GM19328 (cell line): ENCODE results near the gene CXXC4.

Source experiments
- ATAC-seq: cut with Tn5 transposase; IDR thresholded peaks from one replicate; pipeline ENCODE4 v1.9.1; 2021; ENCODE audit warnings: mild to moderate bottlenecking, moderate library complexity; ENCODE audit not compliant: unreplicated experiment

CXXC4 gene

GRCh38 chr4:104490096-104490769 lies 4.5 kb downstream of the CXXC4 start:
- ATAC-seq, result peak; percentile 32

DNA sequence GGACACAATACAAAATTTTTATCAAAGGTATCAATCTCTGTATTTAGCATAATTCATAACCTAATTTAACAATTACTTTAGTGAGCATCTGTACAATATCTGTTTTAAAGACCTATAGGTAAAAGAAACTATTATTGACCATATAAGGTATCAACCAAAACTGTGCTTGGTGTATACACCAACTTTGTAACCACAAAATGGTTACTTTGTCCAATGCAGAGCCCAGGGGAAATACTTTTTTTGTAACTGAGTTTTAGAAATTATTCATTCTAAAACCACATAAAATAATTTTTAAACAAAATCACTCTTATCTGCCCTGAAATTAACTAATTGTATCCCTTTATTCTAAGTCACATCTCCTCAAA lies 5.0 kb downstream of the CXXC4 start:
- no peak for ATAC-seq

- no peak for ATAC-seq
These were observed 6.5 kb downstream of the CXXC4 start for GRCh38 chr4:104488151-104488550.

DNA sequence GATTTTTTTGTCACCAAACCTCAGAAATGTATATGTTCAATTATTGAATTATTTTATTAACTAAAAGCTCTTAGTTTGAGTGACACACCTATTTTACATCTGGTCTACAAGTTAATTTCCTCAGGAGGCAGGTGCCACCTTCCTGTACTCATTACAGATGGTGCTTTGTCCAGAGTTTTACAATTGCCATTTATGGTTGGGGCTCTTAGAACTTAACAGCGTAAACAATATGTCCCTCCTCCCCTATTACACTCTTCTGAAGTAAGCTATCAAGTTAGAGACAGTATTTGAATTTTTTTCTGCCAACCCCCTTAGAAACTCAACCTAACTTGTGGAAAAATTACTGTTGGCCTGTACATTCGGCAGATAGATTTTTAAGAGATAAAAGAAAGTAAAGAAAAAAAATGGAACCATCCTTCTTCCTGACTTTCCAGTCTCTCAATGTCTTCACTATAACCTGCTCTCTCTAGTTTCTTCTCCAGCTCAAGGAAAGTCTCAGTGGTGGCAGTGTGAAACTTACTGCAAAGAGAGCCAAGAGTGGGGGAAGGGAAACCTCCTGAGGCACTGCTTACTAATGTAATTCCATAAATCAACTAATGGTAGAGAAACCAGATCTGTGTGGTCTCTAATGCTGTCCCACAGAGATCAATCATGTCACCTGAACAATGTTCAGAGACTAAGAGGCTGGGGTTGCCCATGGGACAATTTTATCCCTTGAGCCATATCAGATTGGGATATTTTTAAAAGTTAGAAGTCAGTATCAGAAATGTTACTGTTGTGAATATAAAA lies 7.8 kb downstream of the CXXC4 start:
- no peak for ATAC-seq

GRCh38 chr4:104475652-104476051 lies 19.0 kb downstream of the CXXC4 start:
- ATAC-seq, result no peak

- ATAC-seq, result no peak
These were observed 21.9 kb downstream of the CXXC4 start for GRCh38 chr4:104472766-104473165.

DNA sequence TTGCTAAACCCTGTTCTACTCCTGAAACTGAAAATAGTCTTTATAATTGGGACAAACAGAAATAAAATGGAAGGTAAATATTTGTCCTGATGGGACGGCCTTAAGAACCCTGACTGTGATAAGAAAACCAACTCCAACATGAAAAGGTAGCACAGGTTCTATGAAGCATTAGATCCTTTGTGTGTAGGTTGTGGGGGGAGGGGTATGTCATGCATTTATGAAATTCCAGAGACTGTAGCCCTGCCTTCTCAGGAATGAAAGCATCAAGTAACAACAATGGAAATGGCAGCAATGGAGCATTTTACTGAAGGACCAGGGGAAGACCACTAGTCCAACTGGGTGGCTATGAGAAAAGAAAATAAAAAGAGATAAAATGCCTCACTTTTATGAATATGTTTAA lies 23.9 kb downstream of the CXXC4 start:
- ATAC-seq, result no peak

DNA sequence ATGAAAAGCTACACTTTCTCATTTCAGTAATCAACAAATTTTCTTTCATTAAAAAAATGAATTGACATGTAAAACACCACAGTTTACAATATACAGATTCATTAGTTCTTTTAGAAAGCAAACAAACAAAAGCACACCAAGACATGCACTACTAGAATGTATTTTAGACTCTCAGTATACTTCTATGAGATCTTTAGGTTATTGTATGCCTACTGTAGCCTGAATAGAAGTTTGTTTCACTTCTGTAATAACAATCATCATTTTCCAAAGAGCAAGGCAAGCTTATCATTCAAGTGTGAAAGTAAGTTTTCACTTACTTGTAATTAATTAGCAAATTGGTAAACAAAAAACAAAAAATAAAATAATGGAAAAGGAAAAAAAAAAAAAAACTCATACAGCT lies 24.9 kb downstream of the CXXC4 start:
- ATAC-seq, result no peak

DNA sequence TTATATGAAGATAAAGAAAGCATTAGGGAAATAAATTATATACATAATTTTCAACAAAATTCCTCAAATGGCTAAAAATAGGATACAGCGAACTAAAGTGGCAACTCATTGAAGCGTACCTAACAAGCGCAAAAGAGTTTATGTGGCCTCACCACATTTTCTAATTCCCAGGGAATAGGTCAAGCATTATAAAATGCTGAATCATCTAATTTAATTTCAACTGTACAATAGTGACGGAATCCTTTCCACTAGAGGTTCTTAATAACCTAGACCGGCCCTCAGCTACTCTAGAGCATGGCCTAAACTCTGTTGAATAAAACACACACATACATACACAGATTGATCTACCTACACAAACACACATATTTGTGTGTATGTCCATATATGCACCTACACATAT lies 29.1 kb downstream of the CXXC4 start:
- no peak for ATAC-seq

GRCh38 chr4:104465201-104465600 lies 29.5 kb downstream of the CXXC4 start:
- no peak for ATAC-seq

DNA sequence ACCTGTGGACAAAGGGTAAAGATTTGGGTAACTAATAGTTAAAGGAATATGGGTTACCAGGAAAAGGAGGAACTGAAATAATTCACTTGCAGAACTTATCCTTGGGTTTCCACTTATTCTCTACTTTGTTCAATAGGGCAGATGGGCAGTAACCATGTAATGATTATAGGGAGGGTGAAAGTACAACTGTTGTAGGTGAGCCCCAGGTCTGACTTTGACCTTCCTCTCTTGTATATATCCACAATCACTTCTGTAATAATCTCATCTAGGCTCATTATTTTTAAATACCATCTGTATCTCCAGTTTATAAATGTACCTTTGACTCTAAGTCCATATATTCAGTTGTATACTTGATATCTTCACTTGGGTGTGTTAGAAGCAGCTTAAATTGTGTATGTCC lies 32.1 kb downstream of the CXXC4 start:
- ATAC-seq, result no peak

- no peak for ATAC-seq
These were observed 37.2 kb downstream of the CXXC4 start for GRCh38 chr4:104457308-104457981.

- ATAC-seq, result no peak
These were observed 43.1 kb downstream of the CXXC4 start for GRCh38 chr4:104451573-104451972.

DNA sequence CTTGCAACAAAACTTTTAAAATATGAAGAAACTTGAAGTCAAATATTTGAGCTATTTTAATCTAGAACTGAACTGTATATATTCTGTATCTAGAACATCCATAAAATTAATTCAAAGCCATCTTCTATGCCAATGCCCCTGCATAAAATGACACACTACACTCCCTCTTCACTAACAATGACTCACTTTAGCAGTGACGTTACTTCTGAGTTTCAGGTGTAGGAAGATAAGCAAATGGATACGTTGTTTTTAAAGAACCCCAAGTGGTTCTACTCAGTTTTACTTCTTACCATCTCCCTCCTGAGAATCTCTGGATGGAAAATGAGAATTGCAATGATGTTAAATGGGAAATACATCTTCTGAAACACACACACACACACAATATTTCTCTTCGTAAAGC lies 45.2 kb downstream of the CXXC4 start:
- ATAC-seq, result no peak

GRCh38 chr4:104447294-104447693 lies 47.4 kb downstream of the CXXC4 start:
- no peak for ATAC-seq

DNA sequence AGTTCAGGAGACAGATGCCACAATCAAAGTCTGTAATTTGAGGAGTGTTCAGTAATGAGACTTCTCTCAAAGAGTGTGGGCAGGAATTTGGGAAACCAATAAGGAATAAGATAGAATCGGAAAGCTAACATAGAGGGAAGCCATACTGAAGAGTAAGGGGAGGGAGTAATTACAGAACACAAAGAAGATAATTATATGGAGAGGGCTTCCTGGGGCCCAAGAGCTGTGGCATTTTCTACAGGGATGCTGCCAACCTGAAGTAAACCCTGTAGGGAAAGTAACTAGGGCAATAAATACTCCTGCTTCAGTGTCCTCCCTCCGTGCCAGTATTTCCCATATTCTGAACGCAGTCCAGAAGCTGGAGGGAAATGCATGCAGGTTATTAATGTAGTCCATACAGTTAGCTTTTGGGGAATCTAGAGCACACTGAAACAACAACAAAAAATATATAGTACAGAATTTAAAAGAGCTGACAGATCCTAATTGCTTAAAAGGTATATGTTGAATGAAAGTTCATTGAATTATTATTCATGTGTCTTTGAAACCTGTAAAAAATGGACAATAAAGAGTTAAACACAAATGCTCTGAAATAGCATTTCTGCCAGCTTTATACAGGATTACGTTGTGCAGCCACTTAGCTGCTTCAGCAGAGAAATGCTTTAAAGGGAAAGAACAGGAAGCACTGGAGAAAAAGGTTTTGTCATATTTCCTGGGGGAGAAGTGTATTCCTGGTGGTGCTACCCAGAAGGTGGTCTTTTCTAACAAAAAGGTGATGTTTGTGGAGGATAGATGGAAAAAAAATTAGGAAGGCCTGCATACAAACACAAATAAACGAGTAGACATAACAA lies 48.0 kb downstream of the CXXC4 start:
- no peak for ATAC-seq

DNA sequence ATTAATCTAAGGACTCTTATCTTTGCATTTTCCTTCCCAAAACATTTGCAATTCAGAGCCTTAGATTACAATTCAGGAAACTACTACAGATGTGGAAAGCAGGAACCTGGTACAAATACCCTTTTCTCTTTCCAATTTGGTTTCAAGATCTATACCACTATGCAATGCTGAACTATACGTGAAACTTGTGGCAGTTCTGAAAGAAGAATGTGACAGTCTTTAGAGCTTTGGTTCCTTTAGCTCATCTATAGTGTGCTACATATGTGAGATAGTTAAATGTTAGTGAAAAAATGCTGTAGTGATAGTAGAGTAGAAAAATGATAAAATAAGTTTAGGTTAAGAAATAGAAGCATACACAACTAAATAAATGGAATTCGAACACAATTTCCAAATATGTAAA lies 50.0 kb downstream of the CXXC4 start:
- no peak for ATAC-seq

DNA sequence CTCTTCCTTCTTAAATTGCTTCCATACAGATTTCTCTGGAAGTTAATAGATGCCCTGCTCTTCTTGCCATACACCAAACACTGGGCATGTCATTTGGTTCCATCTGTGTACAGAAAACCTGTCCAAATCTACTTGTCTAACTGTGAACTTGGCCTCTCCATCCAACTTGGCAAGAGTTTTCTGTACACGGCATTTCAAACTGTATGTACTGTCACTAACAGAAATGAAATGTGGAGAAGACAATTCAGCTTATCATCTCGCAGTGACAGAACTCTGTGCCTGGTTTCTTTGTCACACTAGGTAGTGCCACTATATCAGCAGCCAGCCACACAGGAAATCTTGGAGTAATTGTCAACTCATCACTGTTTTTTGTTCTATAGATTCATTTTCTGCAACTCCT lies 58.2 kb downstream of the CXXC4 start:
- no peak for ATAC-seq

DNA sequence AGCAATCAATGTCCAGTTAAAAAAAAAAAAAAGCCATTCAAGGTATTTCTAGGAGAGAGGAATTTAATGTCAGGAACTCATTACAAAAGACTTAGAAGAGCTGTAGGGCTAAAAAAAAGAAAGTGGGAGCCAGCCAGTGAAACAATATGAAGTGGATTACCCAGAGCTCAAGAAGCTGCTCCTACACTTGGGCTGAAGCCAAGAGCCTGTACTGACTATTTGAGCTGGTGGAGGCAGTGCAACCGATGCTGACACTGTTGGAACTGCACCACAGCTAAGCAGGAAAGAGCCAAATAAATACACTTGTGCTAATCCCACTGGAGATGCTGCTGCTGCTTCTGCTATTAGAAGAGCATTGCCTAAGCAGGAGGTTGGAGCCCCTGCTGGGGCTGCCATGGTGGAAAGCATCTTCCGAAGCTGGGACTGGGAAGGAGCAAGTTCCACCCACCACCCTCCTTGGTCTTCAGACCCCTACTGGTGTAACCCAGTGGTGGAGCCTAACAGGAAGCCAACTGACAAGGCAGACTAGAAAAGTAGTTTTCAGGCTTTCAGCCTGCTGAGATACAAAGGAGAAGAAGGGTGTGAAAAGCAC lies 65.4 kb downstream of the CXXC4 start:
- no peak for ATAC-seq

DNA sequence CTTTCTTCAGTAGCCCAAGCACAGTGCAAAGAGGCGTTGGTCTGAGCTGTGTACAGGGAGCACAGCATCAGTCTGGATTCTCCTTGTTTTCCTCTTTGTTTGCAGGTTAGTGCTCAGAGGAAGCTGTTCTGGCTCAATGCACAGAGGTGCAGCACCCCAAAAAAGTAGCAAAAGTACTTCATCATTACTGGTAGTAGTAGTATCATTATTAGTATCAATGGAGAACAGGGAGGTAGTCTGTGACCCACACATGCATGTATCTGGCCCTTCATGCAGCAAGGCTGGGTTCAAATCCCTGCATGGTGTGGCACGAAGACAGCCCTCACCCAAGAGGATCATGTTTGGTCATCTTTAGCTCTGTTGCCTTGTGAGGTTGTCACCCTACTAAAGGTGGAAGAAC lies 68.7 kb downstream of the CXXC4 start:
- no peak for ATAC-seq

- ATAC-seq, result no peak
These were observed 69.7 kb downstream of the CXXC4 start for GRCh38 chr4:104424989-104425388.
